T-cell (primary cell): ENCODE data around the gene VEGFA. TPM values are rescaled to one million over a fixed set of nuclear protein-coding genes. Genes with fewer than 3 reads are reported as not detected.

Source experiments
- ATAC-seq, 4 experiments: fragments of 200-7000 bp in 3 of 4; fragments of 150-1000 bp in 1 of 4; cut with Tn5 transposase; replicated peaks in 1 of 4; 1 replicate in 3 of 4; 2 replicates in 1 of 4; pipeline ENCODE4 v1.10.0; 2021; ENCODE audit warnings: moderate library complexity in 3 of 4, mild to moderate bottlenecking in 2 of 4, moderate number of reproducible peaks in 1 of 4
- CTCF ChIA-PET, 2 donors: fragments of 300-600 bp; sonication (Branson Sonifier 250); formaldehyde crosslinking; loops; one replicate each; lab custom pipeline; 2022; ENCODE audit warnings: antibody characterized with exemption in 2 of 2; lab: Charles Lee
- POLR2A ChIA-PET, 2 donors: fragments of 300-600 bp; sonication (Branson Sonifier 250); formaldehyde crosslinking; loops; one replicate each; lab custom pipeline; 2022; ENCODE audit warnings: antibody characterized with exemption in 2 of 2; lab: Charles Lee
- DNase-seq, 35 experiments: peaks; one replicate each; pipeline versions ENCODE4 v3.0.0 to v3.0.0-alpha.2; 2013 to 2023
- H3K27ac ChIP-seq: one replicate; pipeline ENCODE4 v1.5.1; 2013; ENCODE audit warnings: low read length
- H3K27me3 ChIP-seq, 2 experiments: replicated peaks in 1 of 2; 1 replicate in 1 of 2; 2 replicates in 1 of 2; pipeline versions ENCODE4 v1.6.1 to v1.7.0; 2013; ENCODE audit warnings: low read length in 1 of 2, mixed read lengths in 1 of 2; ENCODE audit not compliant: control insufficient read depth in 2 of 2, insufficient read depth in 2 of 2; ENCODE audit errors: extremely low read depth in 1 of 2
- H3K36me3 ChIP-seq, 2 donors: 1 replicate in 1 of 2; 2 replicates in 1 of 2; pipeline versions ENCODE4 v1.6.1 to v1.7.0; 2013; ENCODE audit warnings: low read length in 1 of 2; ENCODE audit not compliant: control insufficient read depth in 2 of 2, insufficient read depth in 1 of 2; ENCODE audit errors: extremely low read depth in 1 of 2
- H3K4me1 ChIP-seq, 2 experiments: 1 replicate in 1 of 2; 2 replicates in 1 of 2; pipeline versions ENCODE4 v1.6.1 to v1.7.0; 2013; ENCODE audit warnings: low read length in 2 of 2, mixed read lengths in 1 of 2; ENCODE audit not compliant: insufficient read depth in 2 of 2, control insufficient read depth in 1 of 2; ENCODE audit errors: extremely low read depth in 1 of 2
- H3K4me3 ChIP-seq, 2 donors: 1 replicate in 1 of 2; 2 replicates in 1 of 2; pipeline versions ENCODE4 v1.5.1 to v1.7.0; 2013; ENCODE audit warnings: mild to moderate bottlenecking in 2 of 2, low read length in 1 of 2, moderate library complexity in 1 of 2; ENCODE audit not compliant: control insufficient read depth in 1 of 2; ENCODE audit errors: extremely low read depth in 1 of 2
- H3K9me3 ChIP-seq: 2 replicates; pipeline ENCODE4 v1.7.0; 2013
- H3K27ac Mint-ChIP-seq, 2 donors: one replicate each; pipeline ENCODE4 v1.8.0; 2020 to 2021; ENCODE audit warnings: mild to moderate bottlenecking in 2 of 2, mixed read lengths in 2 of 2
- H3K27me3 Mint-ChIP-seq, 2 donors: one replicate each; pipeline ENCODE4 v1.8.0; 2021 to 2022; ENCODE audit warnings: mixed read lengths in 2 of 2
- H3K36me3 Mint-ChIP-seq: one replicate; pipeline ENCODE4 v1.8.0; 2021; ENCODE audit warnings: mixed read lengths
- H3K4me1 Mint-ChIP-seq, 3 donors: one replicate each; pipeline ENCODE4 v1.8.0; 2020 to 2022; ENCODE audit warnings: mixed read lengths in 3 of 3, mild to moderate bottlenecking in 1 of 3
- H3K4me3 Mint-ChIP-seq, 3 donors: one replicate each; pipeline ENCODE4 v1.8.0; 2020 to 2022; ENCODE audit warnings: mild to moderate bottlenecking in 3 of 3, mixed read lengths in 3 of 3, moderate library complexity in 3 of 3
- H3K9me3 Mint-ChIP-seq, 3 donors: one replicate each; pipeline ENCODE4 v1.8.0; 2020 to 2022; ENCODE audit warnings: mixed read lengths in 3 of 3
- WGBS: methylation state at CpG from one replicate; pipeline ENCODE4 v1.1.5; 2013; ENCODE audit warnings: missing lambda C conversion rate; ENCODE audit not compliant: insufficient coverage; 5-methylcytosine and 5-hydroxymethylcytosine counted together
- total RNA-seq, 35 experiments: library from RNA in 6 of 35; stranded (reverse) in 6 of 35; fragments of 120-200 nt in 1 of 35; gene quantifications; one replicate each; pipeline versions ENCODE4 v1.2.1 to v1.2.4 and lab custom pipeline; 2013 to 2026

VEGFA gene
- total RNA-seq, 5 donors from 2014 or later (not counting 1 experiment from before 2014, with no cell fraction given): 1.1 to 8.9 (median 6.4) TPM

- ATAC-seq: no peak
- no peaks in the 10 kb centered on the region for H3K9me3 ChIP-seq
- no peaks in the 10 kb centered on the region for H3K36me3 ChIP-seq
- H3K27me3 Mint-ChIP-seq: peaks cover 0 to 5% of the 10 kb centered on the region in 2 donors
- H3K9me3 Mint-ChIP-seq: no peaks in the 10 kb centered on the region
- H3K4me3 ChIP-seq: no peak overlapping the region
- WGBS: 93% methylated on average over 4 of the region's 5 CpGs
- H3K4me1 ChIP-seq: peaks cover 0 to 7% of the 10 kb centered on the region in 2 experiments
- no peak overlapping the region for H3K27ac ChIP-seq
- H3K36me3 Mint-ChIP-seq: no peaks in the 10 kb centered on the region
- ChIA-PET CTCF (interaction anchor here in 1 of 2 donors (0.7 kb wide), 1 partner anchor 298 kb away, joined by 11 read pairs; no protein-coding TSS in a partner anchor), POLR2A (no interaction called here)
- peaks cover 0 to 7% (median 5%) of the 10 kb centered on the region in 3 donors for H3K4me1 Mint-ChIP-seq
- H3K27me3 ChIP-seq: peaks cover 0 to 27% of the 10 kb centered on the region in 2 experiments
- H3K27ac Mint-ChIP-seq: no peak overlapping the region
- no peak for DNase-seq
- H3K4me3 Mint-ChIP-seq: no peak overlapping the region
These were observed 5.2 kb upstream of the VEGFA start for GRCh38 chr6:43764772-43765171.

- Histone ChIP-seq H3K9me3 (no peaks in the 10 kb centered on the region), H3K27me3 (peaks cover 0 to 30% of the 10 kb centered on the region in 2 experiments), H3K36me3 (no peaks in the 10 kb centered on the region), H3K4me3 (no peak overlapping the region), H3K27ac (no peak overlapping the region), H3K4me1 (peaks cover 2 to 17% of the 10 kb centered on the region in 2 experiments)
- ChIA-PET POLR2A (no interaction called here), CTCF (interaction anchor here in 1 of 2 donors (0.7 kb wide), 1 partner anchor 18 kb away, joined by 4 read pairs; no protein-coding TSS in a partner anchor)
- Mint-ChIP-seq H3K9me3 (no peaks in the 10 kb centered on the region), H3K27me3 (peaks cover 0 to 5% of the 10 kb centered on the region in 2 donors), H3K4me3 (no peak overlapping the region), H3K36me3 (no peaks in the 10 kb centered on the region), H3K4me1 (peaks cover 2 to 13% (median 7%) of the 10 kb centered on the region in 3 donors), H3K27ac (no peak overlapping the region)
- ATAC-seq (no peak), DNase-seq (no peak)
These were observed 4.1 kb upstream of the VEGFA start for GRCh38 chr6:43765776-43766499.

- POLR2A ChIA-PET: no interaction called here
- H3K27me3 Mint-ChIP-seq: peaks cover 0 to 3% of the 10 kb centered on the region in 2 donors
- no peak overlapping the region for H3K27ac ChIP-seq
- H3K4me1 Mint-ChIP-seq: peaks cover 2 to 13% (median 7%) of the 10 kb centered on the region in 3 donors
- no peaks in the 10 kb centered on the region for H3K9me3 ChIP-seq
- CTCF ChIA-PET: no interaction called here
- no peaks in the 10 kb centered on the region for H3K36me3 ChIP-seq
- peaks cover 0 to 32% of the 10 kb centered on the region in 2 experiments for H3K27me3 ChIP-seq
- no peak for ATAC-seq
- H3K4me3 ChIP-seq: no peak overlapping the region
- peaks cover 2 to 20% of the 10 kb centered on the region in 2 experiments for H3K4me1 ChIP-seq
- H3K9me3 Mint-ChIP-seq: no peaks in the 10 kb centered on the region
- no peak for DNase-seq
- H3K4me3 Mint-ChIP-seq: no peak overlapping the region
- H3K36me3 Mint-ChIP-seq: no peaks in the 10 kb centered on the region
- H3K27ac Mint-ChIP-seq: no peak overlapping the region
- no CpG with 5 or more reads among the region's 1 CpG for WGBS
These were observed 3.5 kb upstream of the VEGFA start for GRCh38 chr6:43766500-43766853.

GRCh38 chr6:43766964-43767461 lies 3.0 kb upstream of the VEGFA start:
- Histone ChIP-seq H3K36me3 (no peaks in the 10 kb centered on the region), H3K9me3 (no peaks in the 10 kb centered on the region), H3K27me3 (peaks cover 0 to 36% of the 10 kb centered on the region in 2 experiments), H3K27ac (no peak overlapping the region), H3K4me3 (no peak overlapping the region), H3K4me1 (peaks cover 2 to 25% of the 10 kb centered on the region in 2 experiments)
- H3K9me3 Mint-ChIP-seq: no peaks in the 10 kb centered on the region
- WGBS: 88% methylated on average over 9 of the region's 10 CpGs
- H3K27ac Mint-ChIP-seq: no peak overlapping the region
- POLR2A ChIA-PET: no interaction called here
- CTCF ChIA-PET: interaction anchor here (0.6 to 4.4 kb wide), 3 partner anchors 46 to 312 kb away, joined by 3 to 27 read pairs (median 4); no protein-coding TSS in a partner anchor
- H3K4me1 Mint-ChIP-seq: peaks cover 2 to 13% (median 8%) of the 10 kb centered on the region in 3 donors
- no peaks in the 10 kb centered on the region for H3K36me3 Mint-ChIP-seq
- peaks cover 0 to 4% of the 10 kb centered on the region in 2 donors for H3K27me3 Mint-ChIP-seq
- DNase-seq (no peak), ATAC-seq (no peak)
- no peak overlapping the region for H3K4me3 Mint-ChIP-seq

GRCh38 chr6:43767553-43768505 lies 2.2 kb upstream of the VEGFA start:
- H3K36me3 ChIP-seq: no peaks in the 10 kb centered on the region
- H3K4me3 Mint-ChIP-seq: no peak overlapping the region
- H3K27me3 Mint-ChIP-seq: peaks cover 1 to 11% of the 10 kb centered on the region in 2 donors
- H3K9me3 Mint-ChIP-seq: no peaks in the 10 kb centered on the region
- DNase-seq (no peak), ATAC-seq (no peak)
- peaks cover 2 to 28% of the 10 kb centered on the region in 2 experiments for H3K4me1 ChIP-seq
- WGBS: 40% methylated on average over 1 of the region's 8 CpGs
- H3K4me1 Mint-ChIP-seq: peaks cover 5 to 13% (median 11%) of the 10 kb centered on the region in 3 donors
- no peak overlapping the region for H3K27ac Mint-ChIP-seq
- H3K36me3 Mint-ChIP-seq: no peaks in the 10 kb centered on the region
- POLR2A ChIA-PET: no interaction called here
- H3K4me3 ChIP-seq: no peak overlapping the region
- peaks cover 0 to 44% of the 10 kb centered on the region in 2 experiments for H3K27me3 ChIP-seq
- CTCF ChIA-PET: interaction anchor here (0.6 to 4.4 kb wide), 5 partner anchors 47 to 311 kb away, joined by 3 to 27 read pairs (median 15); no protein-coding TSS in a partner anchor
- no peaks in the 10 kb centered on the region for H3K9me3 ChIP-seq
- H3K27ac ChIP-seq: no peak overlapping the region

DNA sequence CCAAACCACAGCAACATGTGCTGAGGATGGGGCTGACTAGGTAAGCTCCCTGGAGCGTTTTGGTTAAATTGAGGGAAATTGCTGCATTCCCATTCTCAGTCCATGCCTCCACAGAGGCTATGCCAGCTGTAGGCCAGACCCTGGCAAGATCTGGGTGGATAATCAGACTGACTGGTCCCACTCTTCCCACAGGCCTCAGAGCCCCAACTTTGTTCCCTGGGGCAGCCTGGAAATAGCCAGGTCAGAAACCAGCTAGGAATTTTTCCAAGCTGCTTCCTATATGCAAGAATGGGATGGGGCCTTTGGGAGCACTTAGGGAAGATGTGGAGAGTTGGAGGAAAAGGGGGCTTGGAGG lies 1.5 kb upstream of the VEGFA start:
- peaks cover 2 to 28% of the 10 kb centered on the region in 2 experiments for H3K4me1 ChIP-seq
- H3K27me3 ChIP-seq: peaks cover 0 to 51% of the 10 kb centered on the region in 2 experiments
- DNase-seq: no peak
- no peak overlapping the region for H3K4me3 Mint-ChIP-seq
- no peak overlapping the region for H3K4me3 ChIP-seq
- H3K9me3 ChIP-seq: no peaks in the 10 kb centered on the region
- H3K27me3 Mint-ChIP-seq: peaks cover 8 to 18% of the 10 kb centered on the region in 2 donors
- no peaks in the 10 kb centered on the region for H3K36me3 Mint-ChIP-seq
- H3K27ac ChIP-seq: no peak overlapping the region
- CTCF ChIA-PET: interaction anchor here (0.6 to 4.4 kb wide), 6 partner anchors 102 to 361 kb away, joined by 3 to 27 read pairs (median 10); no protein-coding TSS in a partner anchor
- peaks cover 5 to 17% (median 13%) of the 10 kb centered on the region in 3 donors for H3K4me1 Mint-ChIP-seq
- no peaks in the 10 kb centered on the region for H3K36me3 ChIP-seq
- H3K9me3 Mint-ChIP-seq: no peaks in the 10 kb centered on the region
- no peak for ATAC-seq
- no CpG with 5 or more reads among the region's 1 CpG for WGBS
- POLR2A ChIA-PET: interaction anchor here in 1 of 2 donors (0.6 kb wide), 1 partner anchor 15 kb away, joined by 3 read pairs; no protein-coding TSS in a partner anchor
- H3K27ac Mint-ChIP-seq: no peak overlapping the region
